Activated CD8-positive, alpha-beta memory T cell treated with anti-CD3 and anti-CD28 coated beads for 48 hours (primary cell): Measurements from ENCODE around the gene BLTP2.
"Not testable (repeated sequence)": the region's sequence is repeated elsewhere in the genome, so short reads cannot be mapped to it uniquely, and the experiment has no call there.

Experiments used
- DNase-seq, 3 experiments: peaks; one replicate each; pipeline ENCODE4 v3.0.0-alpha.2; 2020; ENCODE audit warnings: low read depth in 2 of 3, low spot score in 2 of 3

BLTP2 gene

GRCh38 chr17:28646039-28646754 is 1.2 kb upstream of the BLTP2 start:
- DNase-seq = no peak

GRCh38 chr17:28645576-28645939 is 600 bp upstream of the BLTP2 start:
- no peak for DNase-seq

GRCh38 chr17:28643983-28644786 is 773 bp downstream of the BLTP2 start:
- DNase-seq = peak in 2 of 3 experiments; percentile 11 to 20

- no peak for DNase-seq
These were observed 3.4 kb downstream of the BLTP2 start for GRCh38 chr17:28641579-28641978.

- no peak for DNase-seq
These were observed 9.5 kb downstream of the BLTP2 start for GRCh38 chr17:28635506-28635905.

GRCh38 chr17:28634206-28634865 is 10.6 kb downstream of the BLTP2 start:
- no peak for DNase-seq

- DNase-seq = no peak
These were observed 18.1 kb downstream of the BLTP2 start for GRCh38 chr17:28626818-28627217.

- no peak for DNase-seq
These were observed 20.8 kb downstream of the BLTP2 start for GRCh38 chr17:28624148-28624547.

GRCh38 chr17:28623696-28624095 is 21.3 kb downstream of the BLTP2 start:
- DNase-seq = no peak

GRCh38 chr17:28622186-28622585 is 22.8 kb downstream of the BLTP2 start:
- DNase-seq = no peak

GRCh38 chr17:28620010-28620409 is 24.9 kb downstream of the BLTP2 start:
- no peak for DNase-seq

- DNase-seq = no peak
These were observed 26.5 kb downstream of the BLTP2 start for GRCh38 chr17:28618464-28618863.

GRCh38 chr17:28616281-28616680 is 28.7 kb downstream of the BLTP2 start:
- DNase-seq = no peak

- DNase-seq = no peak
These were observed 29.6 kb downstream of the BLTP2 start for GRCh38 chr17:28615260-28615940.

- DNase-seq = no peak
These were observed 31.0 kb downstream of the BLTP2 start, which contains the start of gene RSKR for GRCh38 chr17:28613931-28614381. Gene RSKR (minus strand): TSS chr17:28614185. CDS start chr17:28614161, 24 bp downstream.

GRCh38 chr17:28612936-28613872 is 31.8 kb downstream of the BLTP2 start:
- DNase-seq = no peak

GRCh38 chr17:28612531-28612930 is 32.4 kb downstream of the BLTP2 start:
- DNase-seq = no peak

GRCh38 chr17:28610376-28610775 is 34.6 kb downstream of the BLTP2 start:
- DNase-seq = no peak

- DNase-seq = not testable (repeated sequence)
These were observed 40.9 kb downstream of the BLTP2 start for GRCh38 chr17:28604031-28604430.
